ENCODE measurements around the gene LRTM2. TPM values are rescaled to one million over a fixed set of nuclear protein-coding genes. Genes with fewer than 3 reads are reported as not detected.

The LRTM2 gene
- polyA plus RNA-seq, 1 donor from 2014 or later = 2.4 TPM

- Histone ChIP-seq H3K9me2 (ENCODE audit: insufficient read depth, low read length) (no peaks in the 10 kb centered on the region), H3K9ac (ENCODE audit: low read length) (no peak overlapping the region), H3K36me3 (ENCODE audit: insufficient read depth, low read length) (no peaks in the 10 kb centered on the region), H3F3A (ENCODE audit: insufficient read depth, low read length, poor library complexity, severe bottlenecking) (no peaks in the 10 kb centered on the region), H4K20me1 (ENCODE audit: insufficient read depth) (no peaks in the 10 kb centered on the region), H3K9me3 (ENCODE audit: low read length) (no peaks in the 10 kb centered on the region), H3K4me2 (ENCODE audit: low read length) (no peak overlapping the region), H3K27ac (ENCODE audit: low read length) (no peak overlapping the region), H3K4me3 (ENCODE audit: low read length) (no peak overlapping the region), H3K79me2 (replicated peaks; ENCODE audit: insufficient read depth, low read length) (no peaks in the 10 kb centered on the region), H3K27me3 (ENCODE audit: insufficient read depth, low read depth, low read length) (no peaks in the 10 kb centered on the region), H2AFZ (ENCODE audit: low read depth, low read length) (no peak overlapping the region)
- no peak for TF ChIP-seq SMC3 (conservative IDR thresholded peaks at IDR 0.05; ENCODE audit: poor library complexity)
- no peak for TF ChIP-seq TAF1 (IDR thresholded peaks at IDR 0.05; ENCODE audit: low read depth)
- no peak for TF ChIP-seq MXI1 (conservative IDR thresholded peaks at IDR 0.05; ENCODE audit: poor library complexity, severe bottlenecking)
- no peak for TF ChIP-seq EP300 (conservative IDR thresholded peaks at IDR 0.05; ENCODE audit: poor library complexity, severe bottlenecking)
- no peak for TF ChIP-seq CTCF (IDR thresholded peaks at IDR 0.05; ENCODE audit: poor library complexity, severe bottlenecking)
Measured at GRCh38 chr12:1879633-1880032, 59.3 kb downstream of the LRTM2 start.

GRCh38 chr12:1880153-1880845 is 59.9 kb downstream of the LRTM2 start:
- H3K9me2 ChIP-seq (ENCODE audit: insufficient read depth, low read length) = no peaks in the 10 kb centered on the region
- H3K36me3 ChIP-seq (ENCODE audit: insufficient read depth, low read length) = no peaks in the 10 kb centered on the region
- no peaks in the 10 kb centered on the region for H3K27me3 ChIP-seq (ENCODE audit: insufficient read depth, low read depth, low read length)
- H3K79me2 ChIP-seq (replicated peaks; ENCODE audit: insufficient read depth, low read length) = no peaks in the 10 kb centered on the region
- no peak overlapping the region for H3K4me3 ChIP-seq (ENCODE audit: low read length)
- no peak overlapping the region for H3K9ac ChIP-seq (ENCODE audit: low read length)
- TF ChIP-seq EP300 (conservative IDR thresholded peaks at IDR 0.05; ENCODE audit: poor library complexity, severe bottlenecking) (no peak), TAF1 (IDR thresholded peaks at IDR 0.05; ENCODE audit: low read depth) (no peak), CTCF (IDR thresholded peaks at IDR 0.05; ENCODE audit: poor library complexity, severe bottlenecking) (no peak), RAD21 (conservative IDR thresholded peaks at IDR 0.05) (no peak), POLR2AphosphoS5 (IDR thresholded peaks at IDR 0.05) (no peak), MXI1 (conservative IDR thresholded peaks at IDR 0.05; ENCODE audit: poor library complexity, severe bottlenecking) (no peak), SMC3 (conservative IDR thresholded peaks at IDR 0.05; ENCODE audit: poor library complexity) (no peak), EZH2 (IDR thresholded peaks at IDR 0.05; ENCODE audit: borderline replicate concordance, insufficient read depth, low read length, poor library complexity, severe bottlenecking) (no peak)
- TF ChIP-seq, protein P1, sequence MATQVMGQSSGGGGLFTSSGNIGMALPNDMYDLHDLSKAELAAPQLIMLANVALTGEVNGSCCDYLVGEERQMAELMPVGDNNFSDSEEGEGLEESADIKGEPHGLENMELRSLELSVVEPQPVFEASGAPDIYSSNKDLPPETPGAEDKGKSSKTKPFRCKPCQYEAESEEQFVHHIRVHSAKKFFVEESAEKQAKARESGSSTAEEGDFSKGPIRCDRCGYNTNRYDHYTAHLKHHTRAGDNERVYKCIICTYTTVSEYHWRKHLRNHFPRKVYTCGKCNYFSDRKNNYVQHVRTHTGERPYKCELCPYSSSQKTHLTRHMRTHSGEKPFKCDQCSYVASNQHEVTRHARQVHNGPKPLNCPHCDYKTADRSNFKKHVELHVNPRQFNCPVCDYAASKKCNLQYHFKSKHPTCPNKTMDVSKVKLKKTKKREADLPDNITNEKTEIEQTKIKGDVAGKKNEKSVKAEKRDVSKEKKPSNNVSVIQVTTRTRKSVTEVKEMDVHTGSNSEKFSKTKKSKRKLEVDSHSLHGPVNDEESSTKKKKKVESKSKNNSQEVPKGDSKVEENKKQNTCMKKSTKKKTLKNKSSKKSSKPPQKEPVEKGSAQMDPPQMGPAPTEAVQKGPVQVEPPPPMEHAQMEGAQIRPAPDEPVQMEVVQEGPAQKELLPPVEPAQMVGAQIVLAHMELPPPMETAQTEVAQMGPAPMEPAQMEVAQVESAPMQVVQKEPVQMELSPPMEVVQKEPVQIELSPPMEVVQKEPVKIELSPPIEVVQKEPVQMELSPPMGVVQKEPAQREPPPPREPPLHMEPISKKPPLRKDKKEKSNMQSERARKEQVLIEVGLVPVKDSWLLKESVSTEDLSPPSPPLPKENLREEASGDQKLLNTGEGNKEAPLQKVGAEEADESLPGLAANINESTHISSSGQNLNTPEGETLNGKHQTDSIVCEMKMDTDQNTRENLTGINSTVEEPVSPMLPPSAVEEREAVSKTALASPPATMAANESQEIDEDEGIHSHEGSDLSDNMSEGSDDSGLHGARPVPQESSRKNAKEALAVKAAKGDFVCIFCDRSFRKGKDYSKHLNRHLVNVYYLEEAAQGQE (IDR thresholded peaks at IDR 0.05; ENCODE audit: borderline replicate concordance) = no peak
- no peak overlapping the region for H3K4me2 ChIP-seq (ENCODE audit: low read length)
- H4K20me1 ChIP-seq (ENCODE audit: insufficient read depth) = no peaks in the 10 kb centered on the region
- no peaks in the 10 kb centered on the region for H3F3A ChIP-seq (ENCODE audit: insufficient read depth, low read length, poor library complexity, severe bottlenecking)
- no peaks in the 10 kb centered on the region for H3K9me3 ChIP-seq (ENCODE audit: low read length)
- H2AFZ ChIP-seq (ENCODE audit: low read depth, low read length) = no peak overlapping the region
- no peak overlapping the region for H3K27ac ChIP-seq (ENCODE audit: low read length)
